AG04449 (cell line): ENCODE data around the gene PAX6.

ENCODE experiments used
- CTCF ChIA-PET: fragments of 350-600 bp; formaldehyde crosslinking; extraction: SDS; loops from one replicate; lab custom pipeline; 2021; ENCODE audit warnings: antibody characterized with exemption; lab: Yijun Ruan, JAX
- POLR2A ChIA-PET: fragments of 400-600, 350-600 bp; formaldehyde crosslinking; extraction: SDS; loops from one replicate; lab custom pipeline; 2020; ENCODE audit warnings: antibody characterized with exemption, inconsistent platforms; lab: Yijun Ruan, JAX
- DNase-seq: peaks from one replicate; pipeline ENCODE4 v3.0.0-alpha.2; 2010; ENCODE audit warnings: low read depth, low spot score
- H3K4me3 ChIP-seq: 2 replicates; pipeline ENCODE4 v1.5.1; 2011; ENCODE audit warnings: low read depth, mild to moderate bottlenecking, control low read depth, low read length
- CTCF ChIP-seq: IDR thresholded peaks from one replicate; pipeline ENCODE4 v1.5.1; 2011; ENCODE audit warnings: mild to moderate bottlenecking, moderate library complexity, low read length, control low read depth, inconsistent platforms; ENCODE audit not compliant: insufficient read depth; ENCODE audit errors: missing control alignments

PAX6 gene

GRCh38 chr11:31799435-31800397, 11.4 kb downstream of the PAX6 start:
- no peak for DNase-seq
- no peak overlapping the region for H3K4me3 ChIP-seq
- CTCF ChIA-PET: interaction anchor here (3.0 kb wide), 1 partner anchor 158 kb away, joined by 7 read pairs; no protein-coding TSS in a partner anchor
- POLR2A ChIA-PET: no interaction called here
- no peak for TF ChIP-seq CTCF

GRCh38 chr11:31798554-31799434, 12.3 kb downstream of the PAX6 start:
- POLR2A ChIA-PET: no interaction called here
- CTCF ChIA-PET: interaction anchor here (1.3 kb wide), 1 partner anchor 11 kb away, joined by 3 read pairs; no protein-coding TSS in a partner anchor
- H3K4me3 ChIP-seq: no peak overlapping the region
- DNase-seq: no peak
- TF ChIP-seq CTCF: peak; percentile 19

DNA sequence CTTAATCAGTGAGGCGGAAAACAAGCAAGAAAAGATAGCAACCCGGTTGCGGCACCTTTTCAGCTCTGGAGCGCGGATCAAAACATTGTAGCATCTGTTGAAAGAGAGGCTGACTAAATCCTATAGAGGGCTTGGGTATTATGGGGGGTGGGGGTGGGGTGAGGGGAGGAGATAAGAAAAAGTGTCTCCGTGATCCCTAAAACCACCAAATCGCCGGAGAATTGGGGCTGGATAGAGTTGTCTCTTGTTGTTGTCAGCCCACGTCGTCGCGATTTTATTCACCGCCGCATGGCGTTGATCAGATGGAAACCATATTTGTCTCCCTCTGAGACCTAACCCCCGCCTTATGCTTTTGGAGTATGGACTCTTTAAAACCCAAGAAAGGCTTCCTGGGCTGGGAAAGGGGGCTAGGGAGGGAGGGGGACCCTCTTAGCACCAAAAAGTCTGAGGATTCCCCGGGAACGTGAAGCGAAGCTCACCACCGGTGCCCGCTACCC, 13.0 kb downstream of the PAX6 start:
- H3K4me3 ChIP-seq: no peak overlapping the region
- CTCF ChIA-PET: interaction anchor here (1.3 kb wide), 1 partner anchor 12 kb away, joined by 3 read pairs; no protein-coding TSS in a partner anchor

DNA sequence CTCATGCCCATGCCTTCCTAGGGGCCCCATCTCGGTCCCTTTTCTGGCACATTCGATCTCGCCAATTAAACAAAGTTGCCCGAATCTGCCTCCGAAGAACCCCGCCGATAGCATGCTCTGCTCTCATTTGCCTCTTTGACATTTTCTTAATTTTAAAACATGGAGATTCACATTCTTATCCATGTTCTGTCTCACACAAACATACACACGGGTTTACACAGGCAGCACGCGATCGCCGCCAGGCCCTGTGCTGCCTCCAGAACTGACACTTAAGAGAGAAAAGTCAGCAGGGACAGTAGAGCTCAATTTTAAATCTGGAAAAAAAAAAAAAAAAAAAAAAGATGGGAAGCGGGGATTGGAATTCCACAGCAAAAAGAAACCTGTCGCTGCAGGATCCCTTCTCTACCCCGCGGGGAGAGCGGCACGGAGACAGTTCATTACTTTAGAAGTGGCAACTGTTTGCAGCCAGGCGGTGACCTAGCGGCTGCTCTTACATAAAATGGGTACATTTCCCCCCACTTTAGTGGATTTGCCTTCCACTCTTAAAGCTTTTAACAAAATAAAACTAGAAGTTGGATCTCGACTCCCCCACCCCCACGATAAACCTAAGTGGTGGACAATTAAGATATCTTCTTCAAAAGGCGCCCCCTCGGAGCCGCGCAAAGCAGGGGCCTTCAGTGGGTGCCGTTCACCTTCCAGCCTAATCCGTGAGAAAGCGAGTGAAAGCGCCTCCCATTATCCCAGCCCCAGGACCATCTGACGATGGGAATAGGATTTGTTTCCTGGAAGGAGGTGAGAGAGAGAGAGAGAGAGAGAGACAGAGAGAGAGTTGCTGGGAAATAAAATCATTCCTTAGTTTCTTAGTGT, 13.7 kb downstream of the PAX6 start:
- POLR2A ChIA-PET: no interaction called here
- no peak for TF ChIP-seq CTCF
- DNase-seq: no peak
- no peak overlapping the region for H3K4me3 ChIP-seq
- CTCF ChIA-PET: interaction anchor here (1.3 kb wide), 1 partner anchor 13 kb away, joined by 3 read pairs; no protein-coding TSS in a partner anchor

More for the DNA sequence above, 13.0 kb downstream of the PAX6 start:
- POLR2A ChIA-PET: no interaction called here
- no peak for DNase-seq
- TF ChIP-seq CTCF: no peak

- ChIA-PET POLR2A (no interaction called here), CTCF (no interaction called here)
- H3K4me3 ChIP-seq: no peak overlapping the region
- no peak for TF ChIP-seq CTCF
- DNase-seq: no peak
Measured at GRCh38 chr11:31796499-31797189, 14.5 kb downstream of the PAX6 start.
